Activated gamma-delta T cell treated with Interleukin-2 at 50 U/mL for 16 hours (primary cell): ENCODE measurements around the gene SLC44A3.
"Not testable (repeated sequence)": the region's sequence is repeated elsewhere in the genome, so short reads cannot be mapped to it uniquely, and the experiment has no call there.

Experiments
- DNase-seq: peaks from one replicate; pipeline ENCODE4 v3.0.0-alpha.2; 2020

Gene SLC44A3

DNA sequence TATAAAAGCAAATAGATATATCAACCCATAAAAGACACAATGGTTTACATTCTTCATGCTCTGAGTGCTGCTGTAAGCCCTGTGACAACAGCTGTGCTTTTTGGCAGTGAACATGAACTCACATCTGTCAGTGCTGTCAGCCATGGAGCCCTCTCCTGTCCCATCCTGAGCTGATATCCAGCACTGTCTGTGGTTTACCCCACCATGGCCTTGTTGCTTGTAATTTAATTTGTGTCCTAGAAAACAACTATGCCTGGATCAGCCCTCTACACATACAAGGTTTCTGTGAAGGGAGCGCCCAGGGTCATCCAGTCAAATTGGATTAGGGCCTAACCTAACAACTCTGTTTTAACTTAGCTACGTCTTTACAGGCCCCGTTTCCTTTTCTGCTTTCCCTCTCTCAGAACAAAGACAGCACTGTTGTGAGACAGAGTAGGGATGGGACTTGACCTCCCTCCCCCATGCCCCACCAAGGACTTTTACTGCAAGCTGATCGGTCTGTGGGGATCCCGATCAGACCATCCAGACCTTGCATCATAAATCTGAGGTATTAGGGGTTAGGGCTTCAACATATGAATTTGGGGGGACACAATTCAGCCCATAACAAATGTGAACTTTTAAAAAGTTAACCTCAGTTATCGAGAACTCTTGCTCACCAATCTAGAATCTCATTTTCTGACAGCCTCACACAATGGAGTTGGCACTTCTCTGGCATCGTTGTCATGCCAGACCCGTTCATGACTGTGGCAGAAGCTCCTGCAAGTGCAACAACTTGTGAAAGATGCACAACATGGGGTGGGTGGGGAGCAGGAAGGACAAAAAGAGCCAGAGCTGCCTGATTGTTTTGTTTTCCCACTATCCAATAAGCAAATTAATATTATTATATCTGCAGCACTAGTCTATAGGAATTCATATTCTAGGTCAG lies 16.4 kb upstream of the SLC44A3 start:
- DNase-seq, result no peak

- DNase-seq, result no peak
Measured at GRCh38 chr1:94804442-94804837, 15.7 kb upstream of the SLC44A3 start.

- DNase-seq, result peak; percentile 32
Measured at GRCh38 chr1:94805912-94806311, 14.2 kb upstream of the SLC44A3 start.

DNA sequence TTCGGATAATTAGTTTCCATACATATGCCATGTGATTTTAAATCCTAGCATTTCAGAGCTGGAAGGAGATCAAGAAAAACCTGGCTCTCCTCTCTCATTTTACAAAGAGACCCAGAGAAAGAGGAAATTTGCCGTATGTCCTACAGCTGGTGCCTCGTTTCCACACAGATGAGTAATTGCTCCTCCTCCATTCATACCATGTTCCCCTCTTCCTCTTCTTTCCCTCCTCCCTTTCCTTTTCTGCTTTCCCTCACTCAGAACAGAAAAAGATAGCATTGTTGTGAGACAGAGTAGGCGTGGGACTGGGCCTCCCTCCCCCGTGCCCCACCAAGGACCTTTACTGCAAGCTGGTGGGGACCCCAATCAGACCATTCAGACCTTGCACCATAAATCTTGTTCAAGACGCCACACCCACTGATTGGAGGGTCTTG lies 13.7 kb upstream of the SLC44A3 start:
- DNase-seq, result no peak

- no peak for DNase-seq
Measured at GRCh38 chr1:94807742-94808491, 12.2 kb upstream of the SLC44A3 start.

DNA sequence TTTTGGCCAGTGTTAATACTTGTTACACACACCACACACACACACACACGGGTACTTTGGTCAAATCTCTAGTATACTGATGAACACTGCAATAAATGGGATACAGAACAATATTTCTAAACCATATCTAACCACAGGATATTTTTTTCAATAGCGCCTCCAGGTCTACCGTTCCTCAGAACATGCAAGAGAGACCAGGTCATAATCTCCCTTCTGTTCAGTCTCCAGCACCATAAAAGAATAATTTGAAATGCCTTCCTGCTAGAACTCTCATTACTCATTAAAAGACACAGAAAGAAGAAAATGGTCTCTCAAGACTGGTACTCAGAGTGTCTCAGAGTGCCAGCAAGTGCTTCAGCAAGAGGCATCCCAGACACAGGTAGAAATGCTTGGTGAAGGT lies 11.5 kb upstream of the SLC44A3 start:
- DNase-seq, result no peak

DNA sequence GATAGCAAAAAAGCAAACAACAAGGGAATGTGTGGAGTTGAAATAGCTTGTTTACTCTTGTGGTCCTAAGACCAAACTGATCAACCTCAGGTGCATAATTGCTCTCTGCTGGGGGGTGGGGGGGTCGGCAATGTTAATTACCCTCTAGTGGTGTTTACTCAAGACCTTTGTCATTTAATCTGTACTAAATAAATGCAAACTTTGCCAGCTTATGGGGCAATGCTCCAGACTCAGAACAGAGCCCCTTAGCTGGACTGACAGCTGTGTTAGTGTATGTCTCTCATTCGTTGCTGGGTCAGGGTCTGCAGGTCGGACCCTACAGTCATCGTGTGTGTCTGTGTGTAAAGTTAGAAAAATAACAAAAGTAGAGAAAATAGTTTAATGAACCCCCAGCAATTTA lies 7.2 kb upstream of the SLC44A3 start:
- no peak for DNase-seq

DNA sequence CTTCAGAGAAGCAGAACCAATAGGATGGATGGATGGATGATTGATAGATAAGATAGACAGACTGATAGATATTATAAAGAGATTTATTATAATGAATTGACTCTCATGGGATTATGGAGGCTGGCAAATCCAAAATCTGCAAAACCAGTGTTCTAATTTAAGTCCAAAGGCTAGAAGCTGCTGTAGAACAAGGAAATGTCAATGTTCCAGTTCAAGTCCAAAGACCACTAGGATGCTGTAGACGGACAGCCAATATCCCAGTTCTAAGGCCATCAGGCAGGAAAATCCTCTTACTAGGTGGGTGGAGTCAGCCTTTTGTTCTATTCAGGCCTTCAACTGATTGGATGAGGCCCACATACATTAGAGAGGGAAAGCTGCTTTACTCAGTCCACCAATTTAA lies 4.1 kb upstream of the SLC44A3 start:
- DNase-seq, result no peak

- no peak for DNase-seq
Measured at GRCh38 chr1:94817712-94818111, 2.4 kb upstream of the SLC44A3 start.

GRCh38 chr1:94819238-94819944 lies 766 bp upstream of the SLC44A3 start:
- DNase-seq, result no peak

DNA sequence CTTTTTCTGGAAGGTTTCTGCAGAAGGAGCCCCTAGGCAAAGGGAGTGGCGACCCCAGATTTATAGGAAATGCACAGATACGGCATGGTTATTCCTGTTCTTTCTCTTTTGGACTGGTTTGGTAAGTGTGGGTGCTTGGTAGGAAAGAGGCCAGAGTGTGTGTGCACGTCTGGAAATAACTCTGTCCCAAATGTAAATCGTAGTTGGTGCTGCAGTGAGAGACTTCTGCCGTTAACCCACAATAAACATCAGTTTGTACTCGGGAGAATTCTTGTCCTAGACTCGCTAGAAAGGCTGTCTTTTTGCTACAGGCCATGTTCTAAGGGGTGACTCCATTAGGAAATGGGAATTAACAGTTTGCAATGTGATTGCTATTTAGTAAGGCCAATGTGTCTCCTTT lies 779 bp downstream of the SLC44A3 start:
- no peak for DNase-seq

DNA sequence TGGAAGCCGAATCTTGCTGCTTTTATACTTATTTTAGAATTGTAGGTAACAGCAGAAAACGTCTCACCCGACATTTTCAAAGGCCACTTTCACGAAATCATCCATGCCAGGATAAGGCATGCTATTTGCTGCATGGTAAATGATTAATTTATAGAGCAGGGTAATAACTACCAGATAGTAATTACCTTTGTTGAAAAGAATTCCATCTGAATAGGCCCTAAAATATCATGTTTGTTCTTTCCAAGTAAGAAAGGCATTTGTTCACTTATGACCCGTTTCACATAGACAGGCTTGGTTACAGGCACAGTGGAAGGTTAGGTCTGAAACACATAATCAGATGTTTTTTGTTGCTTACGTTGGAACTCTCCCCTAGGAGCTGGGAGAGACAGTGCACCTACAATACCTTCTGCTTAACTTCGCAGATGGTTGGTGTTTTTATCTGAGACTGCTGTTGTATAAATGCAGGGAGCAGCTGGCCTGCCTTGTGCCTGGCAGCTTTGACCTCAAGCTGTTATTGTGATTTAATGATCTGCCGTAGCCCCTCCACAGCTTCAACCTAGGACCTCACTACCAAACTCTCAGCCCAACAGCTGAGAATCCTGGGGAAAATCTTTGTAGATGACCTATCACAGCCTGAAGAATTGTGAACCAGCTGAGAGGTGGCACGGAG lies 1.6 kb downstream of the SLC44A3 start:
- no peak for DNase-seq

- DNase-seq, result no peak
Measured at GRCh38 chr1:94823116-94823515, 3.0 kb downstream of the SLC44A3 start.

- DNase-seq, result no peak
Measured at GRCh38 chr1:94825936-94826335, 5.8 kb downstream of the SLC44A3 start.

GRCh38 chr1:94827434-94827833 lies 7.3 kb downstream of the SLC44A3 start:
- no peak for DNase-seq

DNA sequence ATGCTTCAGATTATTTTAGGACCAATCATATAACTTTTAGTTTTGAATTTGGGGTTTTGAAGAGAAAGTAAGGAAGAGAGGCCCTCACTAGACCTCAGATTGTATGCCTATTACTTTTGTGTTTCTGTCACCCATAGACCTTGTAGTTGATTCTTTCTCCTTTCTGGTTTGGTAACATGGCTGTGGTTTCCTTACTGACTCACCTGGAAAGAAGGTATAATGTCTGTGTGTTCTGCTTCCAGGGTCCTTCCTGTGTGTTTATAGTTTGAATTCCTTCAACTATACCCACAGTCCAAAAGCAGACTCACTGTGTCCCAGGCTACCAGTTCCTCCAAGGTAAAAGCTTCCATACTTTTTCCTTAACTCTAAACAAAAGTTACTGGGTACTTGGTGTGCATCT lies 8.1 kb downstream of the SLC44A3 start:
- no peak for DNase-seq

DNA sequence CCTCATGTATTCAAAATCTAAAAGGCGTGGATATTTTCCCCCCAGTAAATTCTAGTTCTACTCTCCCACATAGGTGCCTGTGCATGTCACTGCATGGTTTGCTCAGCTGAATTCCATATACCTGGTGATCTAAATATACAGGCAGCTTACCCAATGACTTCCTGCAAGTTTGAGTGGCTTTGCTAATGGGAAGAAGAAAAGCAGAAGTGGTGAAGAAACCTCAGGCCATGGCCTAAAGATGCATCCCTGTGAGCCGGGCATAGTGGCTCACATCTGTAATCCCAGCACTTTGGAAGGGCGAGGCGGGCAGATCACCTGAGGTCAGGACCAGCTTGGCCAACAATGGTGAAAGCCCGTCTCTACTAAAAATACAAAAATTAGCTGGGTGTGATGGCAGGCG lies 11.5 kb downstream of the SLC44A3 start:
- no peak for DNase-seq

GRCh38 chr1:94832446-94832845 lies 12.3 kb downstream of the SLC44A3 start:
- no peak for DNase-seq

GRCh38 chr1:94832931-94833585 lies 12.9 kb downstream of the SLC44A3 start:
- DNase-seq, result no peak

DNA sequence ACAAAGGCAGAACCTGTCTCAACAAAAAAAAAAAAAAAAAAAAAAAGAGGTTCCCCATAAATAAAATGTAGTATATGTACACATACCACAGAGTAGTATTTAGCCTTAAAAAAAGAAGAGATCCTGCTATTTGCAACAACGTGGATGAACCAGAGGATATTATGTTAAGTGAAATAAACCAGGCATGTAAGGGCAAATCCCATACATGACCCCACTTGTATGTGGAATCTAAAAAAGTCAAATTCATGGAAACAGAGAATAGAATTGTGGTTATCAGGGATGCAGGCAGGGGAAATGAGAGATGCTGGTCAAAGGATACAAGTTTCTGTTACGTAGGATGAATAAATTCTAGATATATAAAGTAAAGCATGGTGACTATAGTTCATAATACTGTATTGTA lies 16.7 kb downstream of the SLC44A3 start:
- no peak for DNase-seq

DNA sequence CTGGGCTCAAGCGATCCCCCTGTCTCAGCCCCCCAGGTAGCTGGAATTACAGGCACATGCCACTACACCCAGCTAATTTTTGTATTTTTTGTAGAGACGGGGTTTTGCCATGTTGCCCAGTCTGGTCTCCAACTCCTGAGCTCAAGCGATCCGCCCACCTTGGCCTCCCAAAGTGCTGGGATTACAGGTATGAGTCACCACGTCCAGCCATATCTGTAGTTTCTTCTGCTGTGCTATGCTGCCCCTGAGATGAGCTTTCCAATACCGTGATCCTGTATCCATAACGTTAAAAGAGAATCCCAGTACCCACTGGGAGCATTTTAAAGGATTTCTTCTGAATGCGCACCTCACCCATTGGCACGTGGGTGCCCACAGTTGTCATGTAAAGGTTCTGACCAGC lies 20.2 kb downstream of the SLC44A3 start:
- not testable (repeated sequence) for DNase-seq

DNA sequence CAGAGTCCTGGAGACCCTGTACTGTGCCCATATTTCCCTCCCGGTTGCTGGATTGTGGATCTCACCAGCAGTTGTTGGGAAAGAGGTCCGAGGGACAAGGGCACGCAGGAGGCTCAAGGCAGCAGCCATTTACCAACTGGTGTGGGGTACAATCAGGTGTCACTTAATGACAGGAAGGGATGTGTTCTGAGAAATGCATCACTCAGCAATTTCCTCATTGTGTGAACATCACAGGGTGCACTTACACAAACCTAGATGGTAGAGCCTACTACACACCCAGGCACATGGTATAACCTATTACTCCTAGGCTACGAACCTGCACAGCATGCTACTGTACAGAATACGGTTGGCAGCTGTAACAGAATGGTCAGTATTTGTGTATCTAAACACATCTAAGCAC lies 20.7 kb downstream of the SLC44A3 start:
- DNase-seq, result no peak
